KOPT-K1 (cell line): ENCODE data around the gene RMC1.
"Not testable (repeated sequence)": the region's sequence is repeated elsewhere in the genome, so short reads cannot be mapped to it uniquely, and the experiment has no call there.

ENCODE experiments used
- H3K27ac ChIP-seq: fragments of 200-600 bp; sonication (generic); 2 replicates; pipeline ENCODE4 v1.5.1; 2016; ENCODE audit warnings: antibody characterized with exemption, mild to moderate bottlenecking, low read depth, low read length; ENCODE audit not compliant: poor library complexity, severe bottlenecking
- H3K36me3 ChIP-seq: fragments of 200-600 bp; sonication (generic); 2 replicates; pipeline ENCODE4 v1.5.1; 2017; ENCODE audit warnings: antibody characterized with exemption, mild to moderate bottlenecking, low read length, moderate library complexity; ENCODE audit not compliant: insufficient read depth
- H3K9me3 ChIP-seq: fragments of 200-600 bp; sonication (generic); 2 replicates; pipeline ENCODE4 v1.5.1; 2017; ENCODE audit warnings: antibody characterized with exemption, low read length, mild to moderate bottlenecking; ENCODE audit not compliant: insufficient read depth, poor library complexity, severe bottlenecking

Gene RMC1

GRCh38 chr18:23487738-23488570, 15.4 kb upstream of the RMC1 start:
- no peak overlapping the region for H3K27ac ChIP-seq
- H3K36me3 ChIP-seq = peaks cover 5% of the 10 kb centered on the region
- H3K9me3 ChIP-seq = peaks cover 10% of the 10 kb centered on the region

- H3K36me3 ChIP-seq, H3K27ac ChIP-seq: not testable (repeated sequence)
- peaks cover 10% of the 10 kb centered on the region for H3K9me3 ChIP-seq
These were observed 13.7 kb upstream of the RMC1 start for GRCh38 chr18:23489586-23489985.

- no peaks in the 10 kb centered on the region for H3K36me3 ChIP-seq
- H3K27ac ChIP-seq = no peak overlapping the region
- H3K9me3 ChIP-seq = peaks cover 10% of the 10 kb centered on the region
These were observed 9.7 kb upstream of the RMC1 start for GRCh38 chr18:23493654-23494053.

- peaks cover 10% of the 10 kb centered on the region for H3K9me3 ChIP-seq
- H3K27ac ChIP-seq = no peak overlapping the region
- no peaks in the 10 kb centered on the region for H3K36me3 ChIP-seq
These were observed 8.3 kb upstream of the RMC1 start for GRCh38 chr18:23494992-23495391.

GRCh38 chr18:23495723-23496440, 7.4 kb upstream of the RMC1 start:
- H3K9me3 ChIP-seq = peaks cover 1% of the 10 kb centered on the region
- no peaks in the 10 kb centered on the region for H3K36me3 ChIP-seq
- no peak overlapping the region for H3K27ac ChIP-seq

- Histone ChIP-seq H3K9me3 (no peaks in the 10 kb centered on the region), H3K36me3 (no peaks in the 10 kb centered on the region), H3K27ac (no peak overlapping the region)
These were observed 5.2 kb upstream of the RMC1 start for GRCh38 chr18:23498117-23498516.

GRCh38 chr18:23498877-23499276, 4.4 kb upstream of the RMC1 start:
- H3K36me3 ChIP-seq = no peaks in the 10 kb centered on the region
- H3K9me3 ChIP-seq = no peaks in the 10 kb centered on the region
- no peak overlapping the region for H3K27ac ChIP-seq

- Histone ChIP-seq H3K9me3 (no peaks in the 10 kb centered on the region), H3K27ac (no peak overlapping the region)
These were observed 4.0 kb upstream of the RMC1 start for GRCh38 chr18:23499291-23499781.

GRCh38 chr18:23501626-23502025, 1.7 kb upstream of the RMC1 start:
- H3K27ac ChIP-seq = no peak overlapping the region
- no peaks in the 10 kb centered on the region for H3K9me3 ChIP-seq

More at GRCh38 chr18:23499291-23499781, 4.0 kb upstream of the RMC1 start:
- H3K36me3 ChIP-seq = no peaks in the 10 kb centered on the region

GRCh38 chr18:23502516-23503037, 734 bp upstream of the RMC1 start:
- Histone ChIP-seq H3K27ac (peak overlapping the region; percentile 73), H3K36me3 (peaks cover 17% of the 10 kb centered on the region), H3K9me3 (no peaks in the 10 kb centered on the region)

More at GRCh38 chr18:23501626-23502025, 1.7 kb upstream of the RMC1 start:
- peaks cover 7% of the 10 kb centered on the region for H3K36me3 ChIP-seq

- Histone ChIP-seq H3K9me3 (no peaks in the 10 kb centered on the region), H3K27ac (peak overlapping the region; percentile 73), H3K36me3 (peaks cover 30% of the 10 kb centered on the region)
These were observed 643 bp downstream of the RMC1 start for GRCh38 chr18:23503963-23504344.

GRCh38 chr18:23504720-23505119, 1.4 kb downstream of the RMC1 start:
- H3K36me3 ChIP-seq = peaks cover 36% of the 10 kb centered on the region

GRCh38 chr18:23506393-23506792, 3.1 kb downstream of the RMC1 start:
- Histone ChIP-seq H3K27ac (no peak overlapping the region), H3K36me3 (peaks cover 52% of the 10 kb centered on the region), H3K9me3 (no peaks in the 10 kb centered on the region)

More at GRCh38 chr18:23504720-23505119, 1.4 kb downstream of the RMC1 start:
- Histone ChIP-seq H3K27ac (no peak overlapping the region), H3K9me3 (no peaks in the 10 kb centered on the region)

- H3K9me3 ChIP-seq, H3K27ac ChIP-seq: not testable (repeated sequence)
- H3K36me3 ChIP-seq = peaks cover 87% of the 10 kb centered on the region
These were observed 7.6 kb downstream of the RMC1 start for GRCh38 chr18:23510923-23511322.

GRCh38 chr18:23512216-23512615, 8.9 kb downstream of the RMC1 start:
- not testable (repeated sequence) for H3K9me3 ChIP-seq, H3K27ac ChIP-seq
- H3K36me3 ChIP-seq = peaks cover 87% of the 10 kb centered on the region
